GM23248 (cell line): ENCODE data around the gene ZNF14. TPM values are rescaled to one million over a fixed set of nuclear protein-coding genes. Genes with fewer than 3 reads are reported as not detected.
"Not testable (repeated sequence)": the region's sequence is repeated elsewhere in the genome, so short reads cannot be mapped to it uniquely, and the experiment has no call there.

Source experiments
- DNase-seq: peaks from one replicate; pipeline ENCODE4 v3.0.0-alpha.2; 2015
- H2AFZ ChIP-seq: fragments of 200-600 bp; sonication (generic); 2 replicates; pipeline ENCODE4 v1.6.1; 2016; ENCODE audit warnings: antibody characterized with exemption
- H3F3A ChIP-seq: fragments of 200-600 bp; sonication (generic); 2 replicates; pipeline ENCODE4 v1.6.1; 2016; ENCODE audit warnings: mild to moderate bottlenecking, antibody characterized with exemption, mixed run types; ENCODE audit not compliant: insufficient read depth
- H3K27ac ChIP-seq: fragments of 200-600 bp; sonication (generic); 2 replicates; pipeline ENCODE4 v1.5.1; 2016; ENCODE audit warnings: mild to moderate bottlenecking
- H3K27me3 ChIP-seq: fragments of 200-600 bp; sonication (generic); replicated peaks from 2 replicates; pipeline ENCODE4 v1.6.1; 2016; ENCODE audit warnings: mild to moderate bottlenecking; ENCODE audit not compliant: insufficient read depth
- H3K36me3 ChIP-seq: fragments of 200-600 bp; sonication (generic); 2 replicates; pipeline ENCODE4 v1.6.1; 2016; ENCODE audit warnings: low read depth, mild to moderate bottlenecking
- H3K4me1 ChIP-seq: fragments of 200-600 bp; sonication (generic); 2 replicates; pipeline ENCODE4 v1.6.1; 2016; ENCODE audit warnings: mild to moderate bottlenecking; ENCODE audit not compliant: insufficient read depth
- H3K4me2 ChIP-seq: fragments of 200-600 bp; sonication (generic); one replicate; pipeline ENCODE4 v1.6.1; 2016; ENCODE audit warnings: mild to moderate bottlenecking; ENCODE audit not compliant: unreplicated experiment
- H3K4me3 ChIP-seq: fragments of 200-600 bp; sonication (generic); 2 replicates; pipeline ENCODE4 v1.5.1; 2016; ENCODE audit warnings: mild to moderate bottlenecking
- H3K79me2 ChIP-seq: fragments of 200-600 bp; sonication (generic); 2 replicates; pipeline ENCODE4 v1.6.1; 2016; ENCODE audit warnings: mild to moderate bottlenecking; ENCODE audit not compliant: insufficient read depth
- H3K9ac ChIP-seq: fragments of 200-600 bp; sonication (generic); 2 replicates; pipeline ENCODE4 v1.6.1; 2016; ENCODE audit warnings: mild to moderate bottlenecking
- H3K9me2 ChIP-seq: fragments of 200-600 bp; sonication (generic); 2 replicates; pipeline ENCODE4 v1.6.1; 2016; ENCODE audit warnings: mixed run types, mild to moderate bottlenecking, moderate library complexity; ENCODE audit not compliant: insufficient read depth
- H3K9me3 ChIP-seq: fragments of 200-600 bp; sonication (generic); one replicate; pipeline ENCODE4 v1.6.1; 2017; ENCODE audit warnings: low read depth
- H4K20me1 ChIP-seq: fragments of 200-600 bp; sonication (generic); 2 replicates; pipeline ENCODE4 v1.6.0; 2016; ENCODE audit not compliant: insufficient read depth
- EZH2 ChIP-seq: fragments of 200-600 bp; sonication (generic); IDR thresholded peaks from 2 replicates; pipeline ENCODE4 v1.6.1; 2018; ENCODE audit warnings: antibody characterized with exemption, mild to moderate bottlenecking; ENCODE audit not compliant: insufficient read depth, poor library complexity, severe bottlenecking
- EZH2phosphoT487 ChIP-seq: fragments of 200-600 bp; sonication (generic); IDR thresholded peaks from 2 replicates; pipeline ENCODE4 v1.6.1; 2018; ENCODE audit warnings: antibody characterized with exemption, moderate library complexity, mild to moderate bottlenecking, low read depth; ENCODE audit not compliant: insufficient read depth
- WGBS, 2 experiments: methylation state at CpG; one replicate each; pipeline ENCODE4 v1.1.6; 2015 to 2017; ENCODE audit warnings: low lambda C conversion rate in 2 of 2, low coverage in 1 of 2; ENCODE audit errors: missing lambda C conversion rate in 2 of 2; 5-methylcytosine and 5-hydroxymethylcytosine counted together
- in situ Hi-C: fragments of 300-500 bp; cut with MboI; formaldehyde crosslinking; loops from 2 replicates; pipeline ENCODE4 v1.15.0; 2020
- polyA plus RNA-seq: library from polyadenylated mRNA; unstranded; fragments of >200 nt; fragmentation: Nextera tagmentation; extraction: Ambion mirVana; gene quantifications from 2 replicates; pipeline ENCODE4 v1.2.1, GENCODE V29; 2016
- total RNA-seq: library from RNA; depleted of rRNA; stranded (reverse); fragments of >200 nt; shearing (Covaris generic); gene quantifications from 2 replicates; pipeline ENCODE4 v1.2.3, GENCODE V29; 2014

Gene ZNF14
- total and polyA plus RNA-seq, 2 experiments from 2014 or later = 3.3 to 3.8 TPM

DNA sequence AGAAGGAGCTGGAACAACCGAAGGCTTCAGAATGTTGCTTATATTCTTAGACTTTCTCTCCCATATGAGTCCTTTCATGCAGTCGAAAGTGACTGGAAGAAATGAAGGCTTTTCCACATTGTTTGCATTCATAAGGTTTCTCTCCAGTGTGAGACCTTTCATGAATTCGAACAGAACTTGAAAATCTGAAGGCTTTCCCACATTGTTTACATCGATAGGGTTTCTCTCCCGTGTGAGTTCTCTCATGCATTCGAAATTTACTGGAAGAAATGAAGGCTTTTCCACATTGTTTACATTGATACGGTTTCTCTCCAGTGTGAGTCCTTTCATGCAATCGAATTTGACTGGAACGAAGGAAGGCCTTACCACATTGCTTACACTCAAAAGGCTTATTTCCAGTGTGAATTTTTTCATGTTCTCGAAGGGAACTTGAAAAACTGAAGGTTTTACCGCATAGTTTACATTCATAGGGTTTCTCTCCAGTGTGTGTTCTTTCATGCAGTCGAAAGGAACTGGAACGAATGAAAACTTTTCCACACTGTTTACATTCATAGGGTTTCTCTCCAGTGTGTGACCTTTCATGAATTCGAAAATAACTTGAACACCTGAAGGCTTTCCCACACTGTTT lies 21.5 kb downstream of the ZNF14 start:
- Histone ChIP-seq H3K4me2 (no peak overlapping the region), H3K9me3 (peaks cover 47% of the 10 kb centered on the region), H3K9ac (no peak overlapping the region), H3K9me2 (no peaks in the 10 kb centered on the region), H3K4me1 (no peaks in the 10 kb centered on the region), H3K79me2 (peaks cover 7% of the 10 kb centered on the region), H3K36me3 (peaks cover 51% of the 10 kb centered on the region), H4K20me1 (no peaks in the 10 kb centered on the region), H3K27ac (no peak overlapping the region), H3K4me3 (no peak overlapping the region), H3F3A (peaks cover 26% of the 10 kb centered on the region), H3K27me3 (no peaks in the 10 kb centered on the region), H2AFZ (no peak overlapping the region)
- no peak for TF ChIP-seq EZH2
- TF ChIP-seq EZH2phosphoT487 = no peak
- in situ Hi-C loops = no loop called here
- no peak for DNase-seq
- 94 to 96% methylated on average over 14 of the region's 14 CpGs for WGBS, 2 experiments

GRCh38 chr19:19710506-19710905 lies 22.4 kb downstream of the ZNF14 start:
- H3K9me2 ChIP-seq = no peaks in the 10 kb centered on the region
- peaks cover 26% of the 10 kb centered on the region for H3F3A ChIP-seq
- H3K9me3 ChIP-seq = peaks cover 40% of the 10 kb centered on the region
- H3K36me3 ChIP-seq = peaks cover 51% of the 10 kb centered on the region
- H3K4me2 ChIP-seq = no peak overlapping the region
- H3K27me3 ChIP-seq = no peaks in the 10 kb centered on the region
- no peak for DNase-seq
- 90 to 91% methylated on average over 2 of the region's 2 CpGs for WGBS, 2 experiments
- TF ChIP-seq EZH2 (no peak), EZH2phosphoT487 (no peak)
- H3K9ac ChIP-seq = no peak overlapping the region
- no peak overlapping the region for H2AFZ ChIP-seq
- no peaks in the 10 kb centered on the region for H4K20me1 ChIP-seq
- no peaks in the 10 kb centered on the region for H3K79me2 ChIP-seq
- in situ Hi-C loops = no loop called here
- H3K4me1 ChIP-seq = no peaks in the 10 kb centered on the region
- H3K27ac ChIP-seq = no peak overlapping the region
- no peak overlapping the region for H3K4me3 ChIP-seq

DNA sequence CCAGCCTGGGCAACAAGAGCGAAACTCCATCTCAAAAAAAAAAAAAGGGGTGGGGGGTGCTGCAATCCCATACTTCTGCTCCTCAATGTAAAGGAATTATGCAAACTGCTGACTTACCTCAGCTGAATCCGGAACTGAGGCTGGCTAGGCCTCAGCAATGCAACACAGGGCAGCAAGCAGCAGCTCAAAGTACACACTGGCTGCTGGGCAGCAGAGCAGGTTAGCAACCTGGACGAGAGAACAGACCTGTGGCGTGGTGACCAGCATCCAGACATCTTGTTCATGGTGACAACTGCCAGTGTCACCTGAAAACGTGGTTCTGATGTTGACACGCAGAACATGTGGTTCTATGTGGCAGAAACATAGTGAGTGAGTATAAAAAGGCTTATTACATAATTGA lies 28.1 kb downstream of the ZNF14 start:
- Histone ChIP-seq H3F3A (no peaks in the 10 kb centered on the region), H2AFZ (no peak overlapping the region), H3K4me2 (no peak overlapping the region), H3K79me2 (no peaks in the 10 kb centered on the region), H3K27me3 (no peaks in the 10 kb centered on the region), H3K4me1 (no peaks in the 10 kb centered on the region), H3K9me3 (peaks cover 6% of the 10 kb centered on the region), H3K9me2 (no peaks in the 10 kb centered on the region), H3K9ac (no peak overlapping the region), H3K36me3 (peaks cover 11% of the 10 kb centered on the region), H3K4me3 (no peak overlapping the region), H4K20me1 (no peaks in the 10 kb centered on the region), H3K27ac (no peak overlapping the region)
- TF ChIP-seq EZH2phosphoT487 = no peak
- TF ChIP-seq EZH2 = no peak
- no peak for DNase-seq
- 50 to 56% methylated on average over 6 of the region's 6 CpGs for WGBS, 2 experiments
- in situ Hi-C loops = no loop called here

DNA sequence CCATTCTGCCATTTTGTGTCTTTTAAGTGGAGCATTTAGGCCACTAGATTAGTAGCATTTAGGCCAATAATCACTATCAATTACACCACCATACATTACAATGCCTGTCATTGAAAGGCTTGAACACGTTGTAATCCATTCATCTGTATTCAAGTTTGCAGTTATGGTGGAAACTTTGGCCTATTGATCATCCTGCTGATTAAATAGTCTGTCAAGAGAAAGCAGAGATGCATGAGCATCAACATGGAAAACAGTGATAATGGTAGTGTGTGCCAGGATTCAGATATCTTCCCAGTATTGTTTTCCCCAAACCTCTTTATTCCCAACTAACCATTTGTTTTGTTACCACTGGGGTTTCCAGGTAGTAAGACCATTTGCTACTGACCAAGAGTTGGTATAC lies 32.4 kb downstream of the ZNF14 start:
- 58 to 79% methylated on average over 1 of the region's 1 CpG for WGBS, 2 experiments
- H3K79me2 ChIP-seq, H3K27ac ChIP-seq, H3K36me3 ChIP-seq, H3K4me3 ChIP-seq, H2AFZ ChIP-seq, H3K27me3 ChIP-seq, H3K9me2 ChIP-seq, H3K9me3 ChIP-seq, H3F3A ChIP-seq, H4K20me1 ChIP-seq, H3K4me1 ChIP-seq, H3K9ac ChIP-seq, DNase-seq, H3K4me2 ChIP-seq, in situ Hi-C loops: not testable (repeated sequence)

- no peaks in the 10 kb centered on the region for H3F3A ChIP-seq
- DNase-seq = no peak
- in situ Hi-C loops = no loop called here
- no peaks in the 10 kb centered on the region for H3K27me3 ChIP-seq
- H2AFZ ChIP-seq = no peak overlapping the region
- H3K79me2 ChIP-seq = no peaks in the 10 kb centered on the region
- H3K9ac ChIP-seq = no peak overlapping the region
- H4K20me1 ChIP-seq = no peaks in the 10 kb centered on the region
- 66 to 73% methylated on average over 5 of the region's 5 CpGs for WGBS, 2 experiments
- TF ChIP-seq EZH2 (no peak), EZH2phosphoT487 (no peak)
- H3K4me1 ChIP-seq = no peaks in the 10 kb centered on the region
- no peaks in the 10 kb centered on the region for H3K36me3 ChIP-seq
- H3K9me2 ChIP-seq = no peaks in the 10 kb centered on the region
- H3K4me3 ChIP-seq = no peak overlapping the region
- no peak overlapping the region for H3K4me2 ChIP-seq
- H3K27ac ChIP-seq = no peak overlapping the region
- H3K9me3 ChIP-seq = no peaks in the 10 kb centered on the region
Measured at GRCh38 chr19:19697589-19697988, 35.3 kb downstream of the ZNF14 start.
